Cortex of kidney (tissue), 1 donor: ENCODE results near the gene MRGPRE.

ENCODE experiments used
- DNase-seq: peaks from one replicate; lab custom pipeline; 2025; lab: John Stamatoyannopoulos, UW

Gene MRGPRE

DNA sequence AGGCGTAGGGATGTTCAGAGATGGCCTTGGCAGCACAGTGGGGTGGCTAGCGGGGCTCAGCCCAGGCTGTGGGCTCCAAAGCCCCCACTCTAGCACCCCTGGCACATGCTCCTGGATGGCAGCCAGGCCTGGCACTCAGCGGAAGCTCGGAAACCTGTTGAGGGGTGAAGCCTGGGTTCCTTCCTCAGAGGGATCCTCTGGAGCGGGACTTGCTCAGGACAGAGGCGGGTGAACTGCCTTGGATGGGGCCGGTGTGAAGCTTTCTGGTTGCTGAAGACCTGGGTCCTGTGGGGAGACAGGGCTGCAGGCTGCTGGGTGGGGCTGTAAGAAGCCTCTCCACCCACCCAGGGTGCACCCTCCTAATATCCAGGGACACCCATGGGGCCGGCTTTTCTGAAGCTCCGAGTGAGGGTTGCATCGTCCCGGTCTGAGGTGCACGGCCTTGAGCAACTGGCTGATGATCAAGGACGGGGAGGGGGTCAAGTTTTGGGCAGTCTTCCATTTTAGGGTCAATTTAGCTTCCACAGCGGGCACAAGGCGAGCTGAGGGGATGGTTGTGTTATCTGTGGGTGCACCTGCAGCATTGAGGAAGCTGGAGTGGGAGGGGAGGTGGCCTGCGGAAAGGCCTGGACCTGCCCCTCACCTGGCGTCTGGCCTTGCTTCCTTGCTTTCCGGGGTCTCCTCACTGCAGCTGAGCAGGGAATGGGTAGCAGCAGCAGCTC, 5.2 kb downstream of the MRGPRE start:
- no peak for DNase-seq

DNA sequence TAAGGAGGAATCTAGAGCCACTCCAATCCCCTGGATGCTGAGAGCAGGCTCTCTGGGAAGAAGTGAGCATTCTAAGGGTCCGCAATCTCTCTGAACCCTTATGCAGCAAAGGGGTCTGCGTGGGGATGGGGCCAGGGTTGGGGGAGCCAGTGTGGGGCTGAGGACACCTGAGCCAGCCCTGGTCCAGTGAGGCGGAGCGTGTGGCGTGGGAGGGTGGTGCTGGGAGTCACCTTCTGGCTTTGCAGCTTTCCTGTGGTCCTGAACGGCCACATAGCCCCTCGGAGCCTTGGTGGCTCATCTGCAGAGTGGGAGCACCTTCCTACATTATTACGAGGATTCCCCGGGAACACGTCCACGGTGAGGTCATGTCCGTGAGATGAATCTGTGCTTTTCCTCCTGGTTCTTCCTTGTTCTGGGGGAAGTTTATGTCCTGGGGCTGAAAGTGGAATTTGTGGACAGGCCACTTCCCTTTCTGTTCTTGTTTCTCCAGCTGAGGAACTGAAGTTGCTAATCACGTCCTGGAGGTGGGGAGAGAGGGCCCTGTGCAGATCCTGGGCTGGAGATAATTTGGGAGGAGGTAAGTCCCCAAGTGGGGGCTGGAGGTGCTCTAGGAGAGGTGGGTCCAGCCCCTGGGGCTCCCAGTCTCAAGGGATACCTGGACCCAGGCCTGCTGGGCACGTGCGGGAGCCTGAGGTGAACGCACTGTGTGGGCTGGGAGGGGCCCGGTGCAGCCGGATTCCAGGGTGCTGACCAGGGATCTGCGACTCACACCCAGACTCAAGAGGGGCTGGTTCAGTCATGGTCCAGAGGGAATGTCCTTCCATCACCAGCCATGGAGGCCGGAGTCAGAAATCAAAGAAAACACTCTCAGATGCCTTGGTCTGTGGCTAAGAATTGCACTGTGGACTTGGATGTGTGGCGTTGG, 6.1 kb downstream of the MRGPRE start:
- DNase-seq, result no peak

GRCh38 chr11:3225159-3225758, 7.0 kb downstream of the MRGPRE start:
- no peak for DNase-seq

DNA sequence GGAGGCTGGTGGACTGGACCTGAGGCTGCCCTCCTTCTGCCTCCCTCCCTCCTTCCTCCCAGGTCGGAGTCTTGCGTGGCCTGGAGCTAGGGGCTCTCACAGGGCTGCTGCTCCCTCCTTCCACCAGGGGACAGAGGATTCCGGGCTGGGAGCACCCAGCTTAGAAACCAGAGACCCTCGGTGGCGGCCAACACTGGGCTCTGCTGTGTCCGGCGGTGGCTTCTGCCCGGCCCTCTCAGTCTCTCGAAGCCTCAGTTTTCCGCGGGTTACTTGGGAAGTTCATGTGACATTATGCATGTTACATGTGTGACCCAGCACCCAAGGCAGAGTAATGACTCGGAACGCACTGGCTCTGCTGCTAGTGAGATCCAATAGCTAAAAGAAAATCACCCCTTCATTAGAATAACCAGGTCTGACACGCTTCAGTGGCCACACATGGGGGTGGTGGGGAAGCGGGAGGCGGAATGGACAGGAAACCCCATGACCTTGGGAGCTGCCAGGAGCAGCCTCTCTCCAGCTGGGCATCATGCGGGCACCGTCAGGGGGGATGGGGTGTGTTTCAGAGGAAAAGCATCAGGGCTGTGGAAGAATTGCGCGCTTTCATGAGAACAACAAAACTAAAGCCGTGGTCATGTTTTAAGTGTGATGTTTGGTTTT, 7.7 kb downstream of the MRGPRE start:
- no peak for DNase-seq

- no peak for DNase-seq
Measured at GRCh38 chr11:3223932-3224381, 8.3 kb downstream of the MRGPRE start.

- no peak for DNase-seq
Measured at GRCh38 chr11:3222941-3223915, 9.0 kb downstream of the MRGPRE start.

GRCh38 chr11:3222003-3222855, 10.0 kb downstream of the MRGPRE start:
- no peak for DNase-seq

- no peak for DNase-seq
Measured at GRCh38 chr11:3221408-3222002, 10.7 kb downstream of the MRGPRE start.

DNA sequence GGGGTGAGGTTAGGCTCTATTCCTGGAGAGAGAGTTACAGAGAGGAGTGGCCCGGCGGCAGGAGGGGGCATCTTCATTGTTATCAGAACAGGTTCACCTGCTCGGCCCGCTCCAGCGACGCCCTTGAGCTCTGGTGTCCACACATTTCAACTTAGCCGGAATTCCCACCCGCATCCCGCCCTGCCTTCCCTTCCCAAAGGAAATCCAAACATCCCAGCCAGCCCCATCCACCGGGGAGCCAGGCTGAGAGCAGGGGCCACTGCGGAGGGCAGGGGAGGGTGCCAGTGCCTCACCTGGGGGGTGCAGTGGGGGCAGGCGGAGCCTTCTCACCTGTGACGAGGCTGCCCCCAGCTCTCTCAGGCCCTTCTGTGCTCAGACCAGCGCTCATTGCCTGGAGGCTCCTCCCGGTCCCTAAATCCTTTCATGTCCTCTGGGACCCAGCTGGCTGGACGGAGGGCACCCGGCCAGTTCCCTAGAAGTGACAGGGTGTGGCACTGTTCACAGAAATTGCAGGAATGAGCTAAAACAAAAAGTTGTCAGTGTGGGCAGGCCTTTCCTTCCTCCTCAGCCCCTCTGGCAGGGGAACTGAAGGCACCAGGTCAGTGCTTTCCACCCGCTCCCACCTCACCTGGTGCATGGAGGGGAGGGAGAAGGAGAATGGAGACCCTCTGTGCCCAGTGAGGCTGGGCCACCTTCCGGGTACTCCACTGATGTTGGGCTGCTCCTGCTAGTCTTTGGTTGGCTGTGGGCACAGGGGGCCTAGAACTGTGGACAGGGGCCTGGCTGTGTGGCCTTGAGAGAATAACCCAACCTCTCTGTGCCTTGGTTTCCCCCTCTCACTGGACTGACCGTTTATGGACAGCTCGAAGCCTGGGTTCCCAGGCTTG, 11.5 kb downstream of the MRGPRE start:
- DNase-seq, result no peak

GRCh38 chr11:3220101-3220500, 12.1 kb downstream of the MRGPRE start:
- no peak for DNase-seq

DNA sequence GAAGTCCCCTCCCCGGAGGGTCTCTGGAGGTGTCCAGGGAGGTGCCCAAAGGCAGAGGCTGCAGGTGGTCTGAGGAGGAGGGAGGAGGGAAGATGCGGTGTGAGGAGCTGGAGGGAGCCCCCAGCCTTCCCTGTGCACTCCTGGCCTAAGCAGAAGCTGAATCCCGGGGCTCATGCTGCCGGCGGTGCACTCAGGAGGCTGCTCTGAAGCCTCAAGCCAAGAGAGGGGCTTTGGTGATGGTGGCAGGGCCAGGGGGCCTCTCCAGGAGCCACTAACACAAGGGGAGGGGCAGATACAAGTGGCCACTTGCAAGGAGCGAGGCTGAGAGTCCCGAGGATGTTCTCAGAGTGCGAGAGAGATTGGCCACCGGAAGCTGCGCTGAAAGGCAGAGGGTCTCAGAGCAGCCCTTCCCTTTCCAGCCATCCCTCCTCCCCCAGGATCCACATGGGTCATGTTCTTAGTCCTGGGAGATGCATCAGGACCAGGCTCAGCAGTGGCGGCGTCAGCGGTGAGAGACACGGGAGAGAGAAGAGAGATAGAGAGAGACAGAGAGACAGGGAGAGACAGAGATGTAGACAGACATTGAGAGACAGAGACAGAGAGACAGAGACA, 12.8 kb downstream of the MRGPRE start:
- DNase-seq, result no peak

DNA sequence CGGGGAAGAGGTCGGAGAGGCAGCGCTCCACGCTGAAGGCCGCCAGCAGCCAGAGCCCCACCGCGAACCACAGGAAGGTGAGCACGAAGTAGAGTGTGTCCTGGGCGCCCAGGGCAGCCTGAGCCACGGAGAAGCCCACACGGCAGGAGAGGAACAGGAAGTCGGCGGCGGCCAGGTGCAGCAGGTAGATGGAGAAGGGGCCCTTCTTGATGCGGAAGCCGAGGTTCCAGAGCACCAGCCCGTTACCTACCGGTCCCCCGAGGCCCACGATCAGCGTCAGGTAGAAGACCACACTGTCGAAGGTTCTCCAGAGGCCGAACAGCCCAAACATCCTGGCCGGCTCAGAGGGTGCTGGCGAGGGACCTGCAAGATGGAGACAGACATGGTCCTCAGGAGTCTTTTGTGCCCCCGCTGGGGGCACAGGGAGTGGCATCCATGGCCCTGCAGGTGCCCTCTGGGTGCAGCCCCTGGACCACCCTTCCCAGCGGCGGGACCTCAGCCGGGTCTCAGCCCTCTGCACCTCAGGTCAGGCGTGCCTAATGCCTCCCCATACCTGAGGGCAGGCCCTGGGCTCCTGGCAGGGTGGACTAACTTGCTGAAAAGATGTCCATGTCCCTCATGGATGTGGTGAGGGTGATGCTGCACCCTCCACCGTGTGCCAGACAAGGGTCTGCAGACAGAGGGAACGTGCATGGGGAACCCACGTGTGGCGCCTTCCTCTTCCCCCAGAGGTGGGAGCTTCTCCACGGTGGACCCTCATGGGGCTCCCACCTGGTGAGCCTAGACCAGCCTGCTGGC, 13.5 kb downstream of the MRGPRE start, which contains the start of gene MRGPRG:
MRGPRG (minus strand) TSS at position 331 of the 798 bp plus-strand sequence; CDS start at position 331, 0 bp downstream.
- DNase-seq, result no peak

DNA sequence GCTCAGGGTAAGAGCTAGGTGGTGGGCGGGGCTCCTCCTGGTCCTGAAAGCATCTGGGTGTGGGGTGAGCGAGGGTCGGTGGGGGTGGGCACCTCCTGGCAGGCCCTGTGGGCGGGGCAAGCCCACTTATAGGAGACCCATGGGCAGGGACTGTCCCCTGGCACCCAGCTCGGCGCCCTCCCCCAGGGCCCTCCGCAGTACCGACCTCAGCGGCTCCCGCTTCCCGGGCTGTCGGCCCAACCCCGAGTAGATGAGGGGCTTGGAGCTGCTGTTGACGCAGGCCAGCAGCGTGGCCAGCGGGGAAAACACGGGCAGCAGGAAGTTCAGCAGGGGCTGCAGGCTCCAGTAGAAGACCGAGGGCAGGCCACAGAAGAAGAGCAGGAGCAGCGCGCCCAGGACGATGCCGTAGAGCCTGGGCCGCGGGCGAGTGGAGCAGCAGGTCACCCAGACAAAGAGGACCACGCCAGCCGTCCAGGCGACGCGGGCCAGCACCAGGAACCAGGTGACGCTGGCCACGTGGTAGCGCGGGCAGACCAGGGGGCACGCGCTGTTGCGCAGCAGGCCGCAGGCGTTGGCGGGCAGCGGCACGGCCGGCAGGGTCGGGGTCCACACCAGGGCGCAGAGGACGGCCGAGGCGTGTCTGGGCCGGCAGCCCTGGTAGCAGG, 14.3 kb downstream of the MRGPRE start:
- DNase-seq, result no peak

DNA sequence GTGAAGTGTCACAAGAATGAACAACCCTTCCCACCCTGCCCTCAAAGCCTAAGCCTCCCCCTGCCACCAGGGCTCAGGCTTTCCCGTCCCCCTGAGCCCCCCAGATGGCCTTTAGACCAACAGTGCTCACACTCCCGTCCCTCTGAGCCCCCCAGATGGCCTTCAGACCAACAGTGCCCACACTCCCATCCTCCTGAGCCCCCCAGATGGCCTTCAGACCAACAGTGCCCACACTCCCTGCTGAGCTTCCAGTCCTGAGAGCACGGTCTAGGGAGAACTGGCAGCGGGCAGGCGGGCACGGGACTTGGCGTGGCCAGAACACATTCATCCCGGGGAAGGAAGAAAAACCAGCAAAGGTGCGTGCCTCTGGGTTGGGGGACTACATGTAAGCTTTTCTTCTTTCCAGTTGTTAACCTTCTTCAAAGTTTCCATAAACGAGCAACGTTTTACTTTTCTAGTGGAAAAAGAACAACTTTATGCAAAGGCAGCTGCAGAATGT, 16.1 kb downstream of the MRGPRE start:
- no peak for DNase-seq

DNA sequence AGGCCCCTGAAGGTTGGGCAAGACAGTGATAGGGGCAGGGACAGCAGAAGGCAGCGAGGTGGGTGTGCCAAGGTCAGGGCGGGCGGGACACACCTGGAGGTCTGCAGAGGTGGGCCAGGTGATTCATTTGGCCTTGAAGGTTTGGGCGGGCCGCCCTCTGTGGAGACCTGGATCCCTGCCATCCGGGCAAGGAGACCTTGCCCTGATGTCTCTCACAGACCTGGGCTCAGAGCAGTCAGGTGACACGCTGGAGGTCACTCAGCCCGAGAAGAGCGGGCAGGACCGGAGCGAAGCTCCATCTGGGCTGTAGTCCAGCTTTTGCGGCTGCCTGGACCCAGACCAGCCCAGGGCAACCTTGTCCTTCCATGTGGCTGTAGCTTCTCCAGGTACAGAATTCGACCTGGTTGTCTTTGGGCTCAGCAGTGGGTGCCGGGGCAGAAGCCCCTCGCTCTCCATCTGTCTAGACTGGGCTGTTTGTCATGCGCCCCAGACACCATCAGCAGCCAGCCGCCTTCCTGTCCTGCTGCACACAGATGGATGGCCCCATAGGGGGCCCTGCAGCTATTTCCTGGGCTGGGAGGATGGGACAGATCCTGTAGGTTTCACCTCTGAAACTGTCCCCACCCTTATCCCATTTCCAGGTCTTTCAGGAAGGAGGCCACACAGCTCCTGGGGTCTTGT, 16.7 kb downstream of the MRGPRE start:
- DNase-seq, result no peak

DNA sequence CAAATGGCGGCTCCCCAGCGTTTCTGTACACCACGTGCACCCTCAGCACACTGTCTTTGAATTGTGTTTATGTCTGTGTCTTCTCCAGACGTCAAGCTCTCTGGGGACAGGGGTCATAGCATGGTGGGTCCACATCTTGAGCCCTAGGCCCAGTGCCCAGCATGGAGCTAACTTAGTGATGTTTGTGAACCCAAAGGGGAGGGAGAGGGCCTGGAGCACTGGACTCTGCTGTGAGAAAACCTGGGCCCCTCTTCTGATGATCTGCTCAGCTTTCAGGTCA, 17.9 kb downstream of the MRGPRE start:
- no peak for DNase-seq
